ENCODE data around the gene ATXN10.
"Not testable (repeated sequence)": the region's sequence is repeated elsewhere in the genome, so short reads cannot be mapped to it uniquely, and the experiment has no call there.

ATXN10 gene

GRCh38 chr22:45788522-45788921, 116.9 kb downstream of the ATXN10 start:
- TF ChIP-seq, protein P1, sequence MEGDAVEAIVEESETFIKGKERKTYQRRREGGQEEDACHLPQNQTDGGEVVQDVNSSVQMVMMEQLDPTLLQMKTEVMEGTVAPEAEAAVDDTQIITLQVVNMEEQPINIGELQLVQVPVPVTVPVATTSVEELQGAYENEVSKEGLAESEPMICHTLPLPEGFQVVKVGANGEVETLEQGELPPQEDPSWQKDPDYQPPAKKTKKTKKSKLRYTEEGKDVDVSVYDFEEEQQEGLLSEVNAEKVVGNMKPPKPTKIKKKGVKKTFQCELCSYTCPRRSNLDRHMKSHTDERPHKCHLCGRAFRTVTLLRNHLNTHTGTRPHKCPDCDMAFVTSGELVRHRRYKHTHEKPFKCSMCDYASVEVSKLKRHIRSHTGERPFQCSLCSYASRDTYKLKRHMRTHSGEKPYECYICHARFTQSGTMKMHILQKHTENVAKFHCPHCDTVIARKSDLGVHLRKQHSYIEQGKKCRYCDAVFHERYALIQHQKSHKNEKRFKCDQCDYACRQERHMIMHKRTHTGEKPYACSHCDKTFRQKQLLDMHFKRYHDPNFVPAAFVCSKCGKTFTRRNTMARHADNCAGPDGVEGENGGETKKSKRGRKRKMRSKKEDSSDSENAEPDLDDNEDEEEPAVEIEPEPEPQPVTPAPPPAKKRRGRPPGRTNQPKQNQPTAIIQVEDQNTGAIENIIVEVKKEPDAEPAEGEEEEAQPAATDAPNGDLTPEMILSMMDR (IDR thresholded peaks at IDR 0.05; ENCODE audit: poor library complexity, severe bottlenecking): no peak
- Histone ChIP-seq H3K4me3 (ENCODE audit: severe bottlenecking) (no peak overlapping the region), H3K27me3 (ENCODE audit: insufficient read depth, poor library complexity, severe bottlenecking) (no peaks in the 10 kb centered on the region), H3K27ac (ENCODE audit: poor library complexity, severe bottlenecking) (no peak overlapping the region), H3K9me3 (ENCODE audit: severe bottlenecking) (no peaks in the 10 kb centered on the region), H3K4me1 (ENCODE audit: insufficient read depth, poor library complexity, severe bottlenecking) (peaks cover 14% of the 10 kb centered on the region), H3K36me3 (ENCODE audit: low read depth) (peaks cover 5% of the 10 kb centered on the region)
- ATAC-seq (ENCODE audit: low read depth) (no peak), DNase-seq (ENCODE audit: low spot score) (no peak)

DNA sequence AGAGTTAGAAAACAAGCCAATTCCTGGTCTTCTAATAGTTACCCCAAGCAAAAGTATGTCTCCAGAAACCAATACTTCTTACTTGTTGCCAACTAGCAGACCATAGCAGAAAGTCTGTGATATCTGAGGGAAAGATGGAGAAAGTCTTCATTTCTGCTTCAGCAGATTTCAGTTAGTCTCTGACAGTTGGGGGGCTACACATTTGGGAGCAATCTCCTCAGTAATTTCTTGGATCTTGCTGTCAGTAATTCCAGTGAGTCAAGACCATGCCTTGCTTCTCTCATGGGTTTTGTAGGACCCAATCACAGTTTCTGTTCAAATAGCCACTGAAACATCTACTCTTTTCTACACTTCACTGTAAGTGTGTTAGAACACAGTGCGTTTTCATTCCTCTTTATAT, 118.8 kb downstream of the ATXN10 start:
- TF ChIP-seq, protein P1 (IDR thresholded peaks at IDR 0.05; ENCODE audit: poor library complexity, severe bottlenecking): no peak
- H3K9me3 ChIP-seq (ENCODE audit: severe bottlenecking): peaks cover 6% of the 10 kb centered on the region
- DNase-seq (ENCODE audit: low spot score) (no peak), ATAC-seq (ENCODE audit: low read depth) (no peak)
- no peak overlapping the region for H3K27ac ChIP-seq (ENCODE audit: poor library complexity, severe bottlenecking)
- peaks cover 3% of the 10 kb centered on the region for H3K4me1 ChIP-seq (ENCODE audit: insufficient read depth, poor library complexity, severe bottlenecking)
- no peaks in the 10 kb centered on the region for H3K27me3 ChIP-seq (ENCODE audit: insufficient read depth, poor library complexity, severe bottlenecking)
- H3K36me3 ChIP-seq (ENCODE audit: low read depth): peaks cover 18% of the 10 kb centered on the region
- H3K4me3 ChIP-seq (ENCODE audit: severe bottlenecking): no peak overlapping the region

DNA sequence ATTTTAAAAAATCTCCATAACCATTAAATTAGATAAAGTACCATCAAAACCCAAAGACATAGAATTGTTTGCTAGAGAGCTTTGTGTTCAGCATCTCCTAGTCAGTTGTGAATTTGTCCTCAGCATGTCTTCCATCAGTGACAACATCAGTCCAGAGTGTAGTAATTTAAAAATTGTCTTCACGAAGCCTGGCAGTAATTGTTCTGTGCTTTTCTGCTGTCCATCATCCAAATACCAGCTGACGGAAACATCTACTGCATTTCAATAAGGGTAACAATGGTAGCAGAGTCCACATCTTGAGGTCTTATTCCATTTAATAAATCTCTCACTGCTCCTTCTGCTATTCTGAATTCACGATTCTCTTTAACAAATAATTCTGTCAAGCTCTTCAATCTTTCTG, 121.5 kb downstream of the ATXN10 start:
- DNase-seq (ENCODE audit: low spot score) (no peak), ATAC-seq (ENCODE audit: low read depth) (no peak)
- no peak overlapping the region for H3K4me3 ChIP-seq (ENCODE audit: severe bottlenecking)
- H3K27ac ChIP-seq (ENCODE audit: poor library complexity, severe bottlenecking): no peak overlapping the region
- TF ChIP-seq, protein P1 (IDR thresholded peaks at IDR 0.05; ENCODE audit: poor library complexity, severe bottlenecking): no peak
- H3K9me3 ChIP-seq (ENCODE audit: severe bottlenecking): peaks cover 16% of the 10 kb centered on the region
- peaks cover 43% of the 10 kb centered on the region for H3K36me3 ChIP-seq (ENCODE audit: low read depth)
- no peaks in the 10 kb centered on the region for H3K27me3 ChIP-seq (ENCODE audit: insufficient read depth, poor library complexity, severe bottlenecking)
- no peaks in the 10 kb centered on the region for H3K4me1 ChIP-seq (ENCODE audit: insufficient read depth, poor library complexity, severe bottlenecking)

GRCh38 chr22:45793892-45794291, 122.3 kb downstream of the ATXN10 start:
- H3K27me3 ChIP-seq (ENCODE audit: insufficient read depth, poor library complexity, severe bottlenecking): no peaks in the 10 kb centered on the region
- H3K36me3 ChIP-seq (ENCODE audit: low read depth): peaks cover 43% of the 10 kb centered on the region
- TF ChIP-seq, protein P1 (IDR thresholded peaks at IDR 0.05; ENCODE audit: poor library complexity, severe bottlenecking): no peak
- no peaks in the 10 kb centered on the region for H3K4me1 ChIP-seq (ENCODE audit: insufficient read depth, poor library complexity, severe bottlenecking)
- H3K4me3 ChIP-seq (ENCODE audit: severe bottlenecking): no peak overlapping the region
- DNase-seq (ENCODE audit: low spot score): no peak
- H3K27ac ChIP-seq (ENCODE audit: poor library complexity, severe bottlenecking): no peak overlapping the region
- H3K9me3 ChIP-seq (ENCODE audit: severe bottlenecking): peaks cover 16% of the 10 kb centered on the region
- no peak for ATAC-seq (ENCODE audit: low read depth)

GRCh38 chr22:45796009-45796408, 124.4 kb downstream of the ATXN10 start:
- not testable (repeated sequence) for H3K4me3 ChIP-seq (ENCODE audit: severe bottlenecking); DNase-seq (ENCODE audit: low spot score); H3K27me3 ChIP-seq (ENCODE audit: insufficient read depth, poor library complexity, severe bottlenecking); H3K4me1 ChIP-seq (ENCODE audit: insufficient read depth, poor library complexity, severe bottlenecking); ATAC-seq (ENCODE audit: low read depth); H3K27ac ChIP-seq (ENCODE audit: poor library complexity, severe bottlenecking)
- H3K36me3 ChIP-seq (ENCODE audit: low read depth): peaks cover 43% of the 10 kb centered on the region
- H3K9me3 ChIP-seq (ENCODE audit: severe bottlenecking): peaks cover 16% of the 10 kb centered on the region

All from RWPE2 (cell line).